Right lobe of liver (tissue), 6 donors: Measurements from ENCODE around the gene SNRNP200. TPM values are rescaled to one million over a fixed set of nuclear protein-coding genes. Genes with fewer than 3 reads are reported as not detected.
A peak's percentile ranks its signal among the peaks of the same experiment; 100 is the strongest.

Experiments
- ATAC-seq, 4 donors: fragments of 200-7000 bp; cut with Tn5 transposase; one replicate each; pipeline ENCODE4 v1.9.1; 2020; ENCODE audit warnings: mild to moderate bottlenecking in 4 of 4, moderate library complexity in 4 of 4
- DNase-seq, 3 donors: peaks; one replicate each; pipeline ENCODE4 v3.0.0-alpha.2; 2020
- H3K27ac ChIP-seq, 3 donors: fragments of 200-600 bp; one replicate each; pipeline ENCODE4 v1.8.0; 2022
- H3K27me3 ChIP-seq, 2 donors: fragments of 200-600 bp; one replicate each; pipeline ENCODE4 v1.8.0; 2022
- H3K36me3 ChIP-seq, 4 donors: fragments of 200-600 bp; sonication (generic) in 1 of 4; one replicate each; pipeline versions ENCODE4 v1.5.1 to v1.8.0; 2017 to 2022; ENCODE audit warnings: control low read depth in 1 of 4
- H3K4me1 ChIP-seq, 4 donors: fragments of 200-600 bp; sonication (generic) in 1 of 4; one replicate each; pipeline versions ENCODE4 v1.5.1 to v1.8.0; 2017 to 2022; ENCODE audit warnings: control low read depth in 1 of 4
- H3K4me3 ChIP-seq, 3 donors: fragments of 200-600 bp; one replicate each; pipeline ENCODE4 v1.8.0; 2022
- H3K9me3 ChIP-seq, 4 donors: fragments of 200-600 bp; sonication (generic) in 1 of 4; one replicate each; pipeline versions ENCODE4 v1.5.1 to v1.8.0; 2017 to 2022; ENCODE audit warnings: control low read depth in 1 of 4
- POLR2A ChIP-seq: fragments of 450-650 bp; IDR thresholded peaks from one replicate; pipeline ENCODE4 v1.6.1; 2017; ENCODE audit warnings: antibody characterized with exemption, mild to moderate bottlenecking
- WGBS: methylation state at CpG from one replicate; pipeline ENCODE4 v1.1.6; 2018; ENCODE audit warnings: low coverage, low lambda C conversion rate; ENCODE audit not compliant: insufficient coverage; ENCODE audit errors: missing lambda C conversion rate; 5-methylcytosine and 5-hydroxymethylcytosine counted together
- intact Hi-C, 2 donors: fragments of 100-400 bp; cut with DNase I; formaldehyde crosslinking; loops; one replicate each; pipeline versions ENCODE4 v1.11.2 to v1.14.1; 2022
- total RNA-seq, 6 experiments: library from RNA; depleted of rRNA in 2 of 6; stranded (reverse); fragments of >200 nt in 2 of 6; fragmentation: NEBNext Ultra II Directional in 3 of 6; extraction: Animal tissue kit (Norgen Biotek cat#: 25700) in 3 of 6; gene quantifications; one replicate each; pipeline versions ENCODE4 v1.1.0 to v1.2.4, GENCODE V29; 2016 to 2023
- TF ChIP-seq, protein P1 (sequence below), 4 donors: fragments of 200-600 bp in 3 of 4; fragments of 450-650 bp in 1 of 4; IDR thresholded peaks; one replicate each; pipeline versions ENCODE4 v1.5.1 to v1.8.0; 2016 to 2022; ENCODE audit warnings: antibody characterized with exemption in 4 of 4, mild to moderate bottlenecking in 2 of 4
- donor health status: DM: no; HTN: yes; CAD: no.
- donor health status: DM: no; HTN: no; CAD: no.
- donor health status: DM: no; HTN: no; CAD: no.
- donor health status: DM: no; HTN: yes; CAD: no.
- donor health status: DM: no; HTN: yes; CAD: no.

The SNRNP200 gene
- total RNA-seq, 6 experiments from 2014 or later: 43.6 to 52.5 (median 46.8) TPM

DNA sequence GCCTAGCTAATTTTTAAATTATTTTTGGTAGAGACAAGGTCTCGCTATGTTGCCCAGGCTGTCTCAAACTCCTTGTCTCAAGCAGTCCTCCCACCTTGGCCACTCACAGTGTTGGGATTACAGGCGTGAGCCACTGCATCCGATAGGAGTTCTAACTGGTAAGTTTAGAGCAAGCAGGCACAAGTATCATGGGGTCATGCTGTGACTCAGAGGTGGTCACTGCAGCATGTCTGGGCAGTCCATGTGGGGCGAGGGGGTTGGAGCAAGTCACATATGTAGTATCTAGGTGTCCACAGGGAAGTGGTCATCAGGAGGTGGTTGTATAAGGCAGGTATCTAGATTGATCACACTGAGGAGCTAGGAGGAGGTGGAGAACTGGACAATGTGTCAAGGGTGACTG is 74.0 kb downstream of the SNRNP200 start:
- no peak for ATAC-seq

DNA sequence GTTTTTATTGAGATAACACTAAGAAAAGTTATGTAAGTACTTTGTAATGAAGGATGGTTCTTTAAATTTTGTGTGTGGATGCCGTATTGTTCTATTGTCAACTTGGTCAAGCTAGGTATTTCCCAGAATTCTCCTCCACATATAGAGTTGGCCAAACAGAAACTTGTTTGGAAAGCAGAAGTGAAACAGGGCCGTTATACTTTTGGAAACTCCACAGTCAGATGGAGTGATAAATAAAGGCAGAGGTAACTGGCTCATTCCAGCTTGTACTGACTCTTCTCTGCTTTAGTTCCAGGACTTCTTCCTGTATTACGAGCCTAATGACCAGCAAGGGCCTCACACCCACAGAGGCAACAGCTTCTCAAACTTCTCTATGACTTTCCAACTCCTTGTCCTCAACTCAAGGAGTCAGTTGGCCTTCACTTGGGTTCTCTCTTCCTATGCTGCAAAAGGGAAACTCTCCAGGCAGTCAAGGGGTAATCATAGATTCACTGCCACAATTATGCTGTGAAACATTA is 80.3 kb downstream of the SNRNP200 start:
- TF ChIP-seq, protein P1, sequence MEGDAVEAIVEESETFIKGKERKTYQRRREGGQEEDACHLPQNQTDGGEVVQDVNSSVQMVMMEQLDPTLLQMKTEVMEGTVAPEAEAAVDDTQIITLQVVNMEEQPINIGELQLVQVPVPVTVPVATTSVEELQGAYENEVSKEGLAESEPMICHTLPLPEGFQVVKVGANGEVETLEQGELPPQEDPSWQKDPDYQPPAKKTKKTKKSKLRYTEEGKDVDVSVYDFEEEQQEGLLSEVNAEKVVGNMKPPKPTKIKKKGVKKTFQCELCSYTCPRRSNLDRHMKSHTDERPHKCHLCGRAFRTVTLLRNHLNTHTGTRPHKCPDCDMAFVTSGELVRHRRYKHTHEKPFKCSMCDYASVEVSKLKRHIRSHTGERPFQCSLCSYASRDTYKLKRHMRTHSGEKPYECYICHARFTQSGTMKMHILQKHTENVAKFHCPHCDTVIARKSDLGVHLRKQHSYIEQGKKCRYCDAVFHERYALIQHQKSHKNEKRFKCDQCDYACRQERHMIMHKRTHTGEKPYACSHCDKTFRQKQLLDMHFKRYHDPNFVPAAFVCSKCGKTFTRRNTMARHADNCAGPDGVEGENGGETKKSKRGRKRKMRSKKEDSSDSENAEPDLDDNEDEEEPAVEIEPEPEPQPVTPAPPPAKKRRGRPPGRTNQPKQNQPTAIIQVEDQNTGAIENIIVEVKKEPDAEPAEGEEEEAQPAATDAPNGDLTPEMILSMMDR (IDR thresholded peaks at IDR 0.05): no peak
- TF ChIP-seq POLR2A: no peak
- DNase-seq (no peak), ATAC-seq (peak in 2 of 4 donors; percentile 52 to 61)
- H3K36me3 ChIP-seq: no peaks in the 10 kb centered on the region
- intact Hi-C loops: no loop called here
- H3K9me3 ChIP-seq: no peaks in the 10 kb centered on the region
- H3K27me3 ChIP-seq: no peaks in the 10 kb centered on the region
- H3K4me1 ChIP-seq: no peaks in the 10 kb centered on the region
- WGBS: 57% methylated on average over 3 of the region's 3 CpGs
- no peak overlapping the region for H3K4me3 ChIP-seq
- H3K27ac ChIP-seq: no peak overlapping the region

More for the DNA sequence above, 74.0 kb downstream of the SNRNP200 start:
- H3K36me3 ChIP-seq: no peaks in the 10 kb centered on the region
- 100% methylated on average over 3 of the region's 4 CpGs for WGBS
- H3K9me3 ChIP-seq: no peaks in the 10 kb centered on the region
- DNase-seq: no peak
- H3K4me3 ChIP-seq: no peak overlapping the region
- TF ChIP-seq POLR2A: no peak
- TF ChIP-seq, protein P1 (IDR thresholded peaks at IDR 0.05): no peak
- H3K27ac ChIP-seq: no peak overlapping the region
- H3K27me3 ChIP-seq: no peaks in the 10 kb centered on the region
- no peaks in the 10 kb centered on the region for H3K4me1 ChIP-seq
- intact Hi-C loops: no loop called here

Other genes starting within 250 kb of the SNRNP200 start
- 1 to 10 TPM; 1.7 to 8.1 (median 3.2) TPM for gene ADRA2B, start 189.0 kb downstream of the SNRNP200 start, total RNA-seq
- gene ASTL, start 167.0 kb downstream of the SNRNP200 start, total RNA-seq: not detected
- 1 to 10 TPM in 5 of 6 experiments, under 1 TPM in 1; 0.44 to 2.5 (median 1.2) TPM for gene DUSP2, start 160.1 kb downstream of the SNRNP200 start, total RNA-seq
- 10 to 100 TPM; 52.8 to 83.9 (median 65.4) TPM for gene STARD7, start 96.7 kb downstream of the SNRNP200 start, total RNA-seq
- gene TMEM127, start 39.5 kb downstream of the SNRNP200 start, total RNA-seq: 10 to 100 TPM; 28.3 to 42.6 (median 32.8) TPM
- gene CIAO1, start 39.3 kb downstream of the SNRNP200 start, total RNA-seq: 10 to 100 TPM; 39.8 to 80.3 (median 45.0) TPM
- gene ITPRIPL1, start 19.8 kb upstream of the SNRNP200 start, total RNA-seq: 1 to 10 TPM in 1 of 6 experiments, under 1 TPM in 5; 0.15 to 1.2 (median 0.24) TPM
- 1 to 10 TPM in 2 of 6 experiments, under 1 TPM in 4; 0.24 to 1.6 (median 0.72) TPM for gene NCAPH, start 30.2 kb upstream of the SNRNP200 start, total RNA-seq
- 1 to 10 TPM in 3 of 6 experiments, under 1 TPM in 3; 0.23 to 3.0 (median 1.4) TPM for gene NEURL3, start 199.8 kb upstream of the SNRNP200 start, total RNA-seq
- gene ARID5A, start 231.2 kb upstream of the SNRNP200 start, total RNA-seq: 10 to 100 TPM; 13.2 to 23.1 (median 16.9) TPM